DND-41 (cell line): ENCODE data around the gene RNF32.

Experiments
- ATAC-seq: fragments of 200-7000 bp; cut with Tn5 transposase; 3 replicates; pipeline ENCODE4 v1.9.1; 2021; ENCODE audit warnings: low read depth; ENCODE audit not compliant: insufficient read depth
- DNase-seq: peaks from one replicate; pipeline ENCODE4 v3.0.0-alpha.2; 2020
- H2AFZ ChIP-seq: 2 replicates; pipeline ENCODE4 v1.6.0; 2012; ENCODE audit warnings: low read depth, low read length
- H3K27ac ChIP-seq: 2 replicates; pipeline ENCODE4 v1.5.1; 2012; ENCODE audit warnings: low read length, inconsistent platforms
- H3K27me3 ChIP-seq: fragments of 200-600 bp; sonication (generic); 2 replicates; pipeline ENCODE4 v1.6.0; 2012; ENCODE audit warnings: low read length, mild to moderate bottlenecking, inconsistent platforms; ENCODE audit not compliant: insufficient read depth, poor library complexity
- H3K36me3 ChIP-seq: 2 replicates; pipeline ENCODE4 v1.5.1; 2012; ENCODE audit warnings: low read length, inconsistent platforms; ENCODE audit not compliant: insufficient read depth
- H3K4me1 ChIP-seq: 2 replicates; pipeline ENCODE4 v1.5.1; 2012; ENCODE audit warnings: mild to moderate bottlenecking, low read length; ENCODE audit not compliant: insufficient read depth
- H3K4me2 ChIP-seq: 2 replicates; pipeline ENCODE4 v1.6.0; 2012; ENCODE audit warnings: mild to moderate bottlenecking, moderate library complexity, low read length, inconsistent platforms; ENCODE audit not compliant: insufficient read depth
- H3K4me3 ChIP-seq, 2 experiments: fragments of 200-600 bp in 1 of 2; shearing (Covaris generic) in 1 of 2; 2 replicates each; pipeline ENCODE4 v1.5.1; 2012 to 2016; ENCODE audit warnings: inconsistent platforms in 2 of 2, low read length in 2 of 2, mild to moderate bottlenecking in 2 of 2, low read depth in 1 of 2, moderate library complexity in 1 of 2
- H3K79me2 ChIP-seq: 2 replicates; pipeline ENCODE4 v1.6.0; 2012; ENCODE audit warnings: low read length, inconsistent platforms; ENCODE audit not compliant: insufficient read depth
- H3K9ac ChIP-seq: 2 replicates; pipeline ENCODE4 v1.6.0; 2012; ENCODE audit warnings: low read depth, mild to moderate bottlenecking, inconsistent platforms, low read length, moderate library complexity
- H3K9me3 ChIP-seq: 2 replicates; pipeline ENCODE4 v1.5.1; 2012; ENCODE audit warnings: low read length, moderate library complexity, mild to moderate bottlenecking, inconsistent platforms; ENCODE audit not compliant: insufficient read depth, severe bottlenecking
- H4K20me1 ChIP-seq: 2 replicates; pipeline ENCODE4 v1.6.0; 2012; ENCODE audit warnings: low read length; ENCODE audit not compliant: insufficient read depth
- CTCF ChIP-seq: IDR thresholded peaks from 2 replicates; pipeline ENCODE4 v1.5.1; 2012; ENCODE audit warnings: borderline replicate concordance, low read length, moderate library complexity, mild to moderate bottlenecking; ENCODE audit not compliant: poor library complexity, severe bottlenecking; ENCODE audit errors: extremely low read depth
- EZH2 ChIP-seq: IDR thresholded peaks from 3 replicates; pipeline ENCODE4 v1.6.1; 2012; ENCODE audit warnings: borderline replicate concordance, low read depth, mild to moderate bottlenecking, moderate library complexity, low read length, inconsistent platforms; ENCODE audit not compliant: severe bottlenecking

RNF32 gene

DNA sequence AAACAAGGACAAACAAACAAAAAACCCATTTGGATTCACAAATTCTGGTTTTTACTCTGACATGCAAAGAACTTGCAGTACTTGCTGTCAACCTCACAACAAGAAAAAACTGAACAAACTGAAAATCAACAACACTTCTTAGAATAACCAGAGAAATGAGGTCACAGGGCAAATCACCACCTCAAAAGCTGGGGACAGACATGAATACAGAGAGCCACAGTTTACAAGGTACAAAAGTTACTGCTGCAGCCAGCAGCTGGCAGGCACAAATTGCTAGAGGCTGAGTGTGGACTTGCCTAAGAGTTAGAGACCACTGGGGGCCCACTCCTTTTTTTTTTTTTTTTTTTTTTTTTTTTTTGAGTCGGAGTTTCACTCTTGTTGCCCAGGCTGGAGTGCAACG is 15.0 kb upstream of the RNF32 start:
- no peaks in the 10 kb centered on the region for H3K27me3 ChIP-seq
- ATAC-seq, result no peak
- TF ChIP-seq CTCF (no peak), EZH2 (no peak)
- H2AFZ ChIP-seq, result no peak overlapping the region
- H3K4me1 ChIP-seq, result no peaks in the 10 kb centered on the region
- H3K79me2 ChIP-seq, result no peaks in the 10 kb centered on the region
- no peak overlapping the region for H3K4me3 ChIP-seq
- H3K4me2 ChIP-seq, result no peak overlapping the region
- no peaks in the 10 kb centered on the region for H3K36me3 ChIP-seq
- H3K27ac ChIP-seq, result no peak overlapping the region
- H3K9ac ChIP-seq, result no peak overlapping the region
- H3K9me3 ChIP-seq, result peaks cover 9% of the 10 kb centered on the region
- no peak for DNase-seq
- no peaks in the 10 kb centered on the region for H4K20me1 ChIP-seq

- Histone ChIP-seq H3K79me2 (no peaks in the 10 kb centered on the region), H3K36me3 (no peaks in the 10 kb centered on the region), H2AFZ (no peak overlapping the region), H3K9ac (no peak overlapping the region), H3K27ac (no peak overlapping the region), H3K4me1 (no peaks in the 10 kb centered on the region), H3K9me3 (peaks cover 7% of the 10 kb centered on the region), H4K20me1 (no peaks in the 10 kb centered on the region), H3K4me2 (no peak overlapping the region), H3K4me3 (no peak overlapping the region), H3K27me3 (peaks cover 1% of the 10 kb centered on the region)
- ATAC-seq (no peak), DNase-seq (no peak)
- TF ChIP-seq CTCF (no peak), EZH2 (no peak)
These were observed 14.2 kb upstream of the RNF32 start for GRCh38 chr7:156626220-156626895.

GRCh38 chr7:156628562-156628961 is 12.0 kb upstream of the RNF32 start:
- TF ChIP-seq CTCF, result no peak
- no peak for TF ChIP-seq EZH2
- no peaks in the 10 kb centered on the region for H3K36me3 ChIP-seq
- no peaks in the 10 kb centered on the region for H4K20me1 ChIP-seq
- no peak overlapping the region for H3K4me3 ChIP-seq
- no peak for DNase-seq
- peaks cover 6% of the 10 kb centered on the region for H3K9me3 ChIP-seq
- H3K4me1 ChIP-seq, result no peaks in the 10 kb centered on the region
- H3K27me3 ChIP-seq, result peaks cover 5% of the 10 kb centered on the region
- no peak for ATAC-seq
- no peak overlapping the region for H3K4me2 ChIP-seq
- H2AFZ ChIP-seq, result no peak overlapping the region
- H3K79me2 ChIP-seq, result no peaks in the 10 kb centered on the region
- H3K9ac ChIP-seq, result no peak overlapping the region
- no peak overlapping the region for H3K27ac ChIP-seq

GRCh38 chr7:156629873-156630272 is 10.7 kb upstream of the RNF32 start:
- Histone ChIP-seq H2AFZ (no peak overlapping the region), H3K36me3 (no peaks in the 10 kb centered on the region), H3K4me2 (no peak overlapping the region), H3K4me3 (no peak overlapping the region), H3K9ac (no peak overlapping the region), H4K20me1 (no peaks in the 10 kb centered on the region), H3K79me2 (no peaks in the 10 kb centered on the region), H3K9me3 (peaks cover 6% of the 10 kb centered on the region), H3K27me3 (peaks cover 5% of the 10 kb centered on the region), H3K27ac (no peak overlapping the region), H3K4me1 (no peaks in the 10 kb centered on the region)
- DNase-seq (no peak), ATAC-seq (no peak)
- TF ChIP-seq EZH2 (no peak), CTCF (no peak)
